Measurements from ENCODE around the gene CACNA2D1.

DNA sequence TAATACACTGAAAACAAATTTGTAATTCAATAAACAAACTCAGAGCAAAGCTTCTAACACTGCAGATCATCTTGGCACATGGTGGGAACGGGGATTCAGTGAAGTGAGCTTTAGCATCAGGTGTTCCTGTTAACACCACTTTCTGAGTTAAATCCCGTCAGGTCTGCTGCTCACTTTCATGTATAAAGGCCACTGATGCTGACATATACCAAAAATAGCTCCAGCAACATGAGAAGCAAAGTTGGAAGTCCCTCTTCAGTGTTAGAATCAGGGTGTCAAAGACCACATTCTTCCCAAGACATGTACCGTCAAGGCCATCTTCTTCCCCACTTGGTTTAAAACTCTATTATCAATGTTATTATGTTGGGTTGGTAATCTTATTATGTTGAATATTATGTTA, 11.7 kb upstream of the CACNA2D1 start:
- TF ChIP-seq TAF1 (IDR thresholded peaks at IDR 0.05; ENCODE audit: low read depth) (no peak), CEBPB (IDR thresholded peaks at IDR 0.05) (no peak), YY1 (IDR thresholded peaks at IDR 0.05; ENCODE audit: low read depth) (no peak), EP300 (IDR thresholded peaks at IDR 0.05; ENCODE audit: borderline replicate concordance) (no peak)
- TF ChIP-seq, protein P1, sequence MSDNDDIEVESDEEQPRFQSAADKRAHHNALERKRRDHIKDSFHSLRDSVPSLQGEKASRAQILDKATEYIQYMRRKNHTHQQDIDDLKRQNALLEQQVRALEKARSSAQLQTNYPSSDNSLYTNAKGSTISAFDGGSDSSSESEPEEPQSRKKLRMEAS (IDR thresholded peaks at IDR 0.05) = no peak

Data from Ishikawa (cell line).